Measurements from ENCODE around the gene FMR1. TPM values are rescaled to one million over a fixed set of nuclear protein-coding genes. Genes with fewer than 3 reads are reported as not detected.

The FMR1 gene
- total RNA-seq (2022; extraction: Qiagen RNA extraction), result 17.7 to 23.5 TPM (median 21.5 TPM) in 5 replicates

DNA sequence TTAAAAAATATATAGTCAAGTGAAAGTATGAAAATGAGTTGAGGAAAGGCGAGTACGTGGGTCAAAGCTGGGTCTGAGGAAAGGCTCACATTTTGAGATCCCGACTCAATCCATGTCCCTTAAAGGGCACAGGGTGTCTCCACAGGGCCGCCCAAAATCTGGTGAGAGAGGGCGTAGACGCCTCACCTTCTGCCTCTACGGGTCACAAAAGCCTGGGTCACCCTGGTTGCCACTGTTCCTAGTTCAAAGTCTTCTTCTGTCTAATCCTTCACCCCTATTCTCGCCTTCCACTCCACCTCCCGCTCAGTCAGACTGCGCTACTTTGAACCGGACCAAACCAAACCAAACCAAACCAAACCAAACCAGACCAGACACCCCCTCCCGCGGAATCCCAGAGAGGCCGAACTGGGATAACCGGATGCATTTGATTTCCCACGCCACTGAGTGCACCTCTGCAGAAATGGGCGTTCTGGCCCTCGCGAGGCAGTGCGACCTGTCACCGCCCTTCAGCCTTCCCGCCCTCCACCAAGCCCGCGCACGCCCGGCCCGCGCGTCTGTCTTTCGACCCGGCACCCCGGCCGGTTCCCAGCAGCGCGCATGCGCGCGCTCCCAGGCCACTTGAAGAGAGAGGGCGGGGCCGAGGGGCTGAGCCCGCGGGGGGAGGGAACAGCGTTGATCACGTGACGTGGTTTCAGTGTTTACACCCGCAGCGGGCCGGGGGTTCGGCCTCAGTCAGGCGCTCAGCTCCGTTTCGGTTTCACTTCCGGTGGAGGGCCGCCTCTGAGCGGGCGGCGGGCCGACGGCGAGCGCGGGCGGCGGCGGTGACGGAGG lies at the start of gene FMR1:
Gene FMR1 (plus strand): TSS at position 728 of the 831 bp plus-strand sequence. CDS start 261 bp downstream, outside the sequence.

DNA sequence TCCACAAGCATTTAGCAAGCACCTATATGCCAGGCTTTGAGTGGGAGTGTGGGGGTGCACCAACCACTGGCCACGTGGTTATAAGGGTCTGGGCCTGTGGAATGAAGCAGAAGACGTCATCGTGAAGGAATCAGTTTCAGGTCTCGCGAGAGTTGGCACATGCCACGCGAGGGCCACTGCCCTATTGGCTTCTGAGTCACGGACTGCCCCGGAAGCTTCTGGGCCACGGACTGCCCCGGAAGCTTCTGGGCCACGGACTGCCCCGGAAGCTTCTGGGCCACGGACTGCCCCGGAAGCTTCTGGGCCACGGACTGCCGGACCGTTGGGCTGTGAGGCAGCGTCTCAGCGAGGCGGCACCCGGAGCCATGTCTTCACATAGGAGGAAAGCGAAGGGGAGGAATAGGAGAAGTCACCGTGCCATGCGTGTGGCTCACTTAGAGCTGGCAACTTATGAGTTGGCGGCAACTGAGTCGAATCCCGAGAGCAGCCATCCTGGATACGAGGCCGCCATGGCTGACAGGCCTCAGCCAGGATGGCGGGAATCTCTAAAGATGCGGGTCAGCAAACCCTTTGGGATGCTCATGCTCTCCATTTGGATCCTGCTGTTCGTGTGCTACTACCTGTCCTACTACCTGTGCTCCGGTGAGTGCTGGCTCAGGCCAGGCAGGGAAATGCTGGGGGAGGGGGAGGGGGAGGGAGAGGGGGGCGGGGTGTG lies 69.5 kb downstream of the FMR1 start, which contains the start of gene FMR1NB:
Gene FMR1NB (plus strand): TSS at position 300 of the 715 bp plus-strand sequence. CDS start 66 bp downstream, at position 366.

Other genes with a start within 250 kb of the FMR1 start
- not detected in 5 replicates for gene FMR1NB, start 69.4 kb downstream of the FMR1 start, total RNA-seq (2022; extraction: Qiagen RNA extraction)

Data from A549 treated with Mapracorat at 1 μM for 4 hours (cell line).